PFSK-1 (cell line): ENCODE results near the gene PLA2G5.

Experiments
- FOXP2 ChIP-seq: optimal IDR thresholded peaks from 2 replicates; pipeline ENCODE3; 2011; ENCODE audit warnings: borderline replicate concordance, control low read depth, inconsistent platforms; ENCODE audit not compliant: insufficient read depth; ENCODE audit errors: extremely low read length, extremely low read depth
- POLR2AphosphoS5 ChIP-seq: IDR thresholded peaks from 2 replicates; pipeline ENCODE4 v1.6.1; 2012; ENCODE audit warnings: low read depth, mild to moderate bottlenecking, control low read depth, low read length, moderate library complexity
- REST ChIP-seq, 2 experiments: IDR thresholded peaks; 2 replicates each; pipeline versions ENCODE4 v1.6.1 to v1.8.0; 2011 to 2012; ENCODE audit warnings: low read depth in 2 of 2, low read length in 2 of 2, control low read depth in 1 of 2, inconsistent platforms in 1 of 2, mild to moderate bottlenecking in 1 of 2, moderate library complexity in 1 of 2; ENCODE audit not compliant: insufficient read depth in 1 of 2
- SIN3A ChIP-seq: IDR thresholded peaks from 2 replicates; pipeline ENCODE4 v1.6.1; 2012; ENCODE audit warnings: mild to moderate bottlenecking, low read length, moderate library complexity, borderline replicate concordance; ENCODE audit not compliant: insufficient read depth
- TAF1 ChIP-seq: IDR thresholded peaks from 2 replicates; pipeline ENCODE4 v1.6.1; 2012; ENCODE audit warnings: low read length, control low read depth, borderline replicate concordance; ENCODE audit not compliant: insufficient read depth

Gene PLA2G5

GRCh38 chr1:20087668-20088067, 17.7 kb downstream of the PLA2G5 start:
- TF ChIP-seq SIN3A (no peak), TAF1 (no peak), REST (IDR thresholded peaks at IDR 0.05; ENCODE audit: insufficient read depth in 1 of 2, low read depth in 2 of 2, low read length in 2 of 2) (no peak), POLR2AphosphoS5 (no peak)

- TF ChIP-seq POLR2AphosphoS5: no peak
- no peak for TF ChIP-seq TAF1
- no peak for TF ChIP-seq REST (IDR thresholded peaks at IDR 0.05; ENCODE audit: insufficient read depth in 1 of 2, low read depth in 2 of 2, low read length in 2 of 2)
- no peak for TF ChIP-seq SIN3A
- no peak for TF ChIP-seq FOXP2
Measured at GRCh38 chr1:20089328-20090077, 19.5 kb downstream of the PLA2G5 start.

- TF ChIP-seq POLR2AphosphoS5: no peak
- no peak for TF ChIP-seq FOXP2
- TF ChIP-seq SIN3A: no peak
- no peak for TF ChIP-seq REST (IDR thresholded peaks at IDR 0.05; ENCODE audit: insufficient read depth in 1 of 2, low read depth in 2 of 2, low read length in 2 of 2)
- TF ChIP-seq TAF1: no peak
Measured at GRCh38 chr1:20090119-20090518, 20.1 kb downstream of the PLA2G5 start.

GRCh38 chr1:20090641-20091040, 20.6 kb downstream of the PLA2G5 start:
- no peak for TF ChIP-seq FOXP2
- no peak for TF ChIP-seq POLR2AphosphoS5
- no peak for TF ChIP-seq REST (IDR thresholded peaks at IDR 0.05; ENCODE audit: insufficient read depth in 1 of 2, low read depth in 2 of 2, low read length in 2 of 2)
- no peak for TF ChIP-seq SIN3A
- no peak for TF ChIP-seq TAF1

GRCh38 chr1:20093303-20093702, 23.3 kb downstream of the PLA2G5 start:
- no peak for TF ChIP-seq FOXP2
- no peak for TF ChIP-seq POLR2AphosphoS5
- no peak for TF ChIP-seq TAF1
- no peak for TF ChIP-seq SIN3A
